Measurements from ENCODE around the gene STUB1. TPM values are rescaled to one million over a fixed set of nuclear protein-coding genes. Genes with fewer than 3 reads are reported as not detected.

The STUB1 gene
- total and polyA plus RNA-seq, 2 donors = 70.2 to 122 TPM

DNA sequence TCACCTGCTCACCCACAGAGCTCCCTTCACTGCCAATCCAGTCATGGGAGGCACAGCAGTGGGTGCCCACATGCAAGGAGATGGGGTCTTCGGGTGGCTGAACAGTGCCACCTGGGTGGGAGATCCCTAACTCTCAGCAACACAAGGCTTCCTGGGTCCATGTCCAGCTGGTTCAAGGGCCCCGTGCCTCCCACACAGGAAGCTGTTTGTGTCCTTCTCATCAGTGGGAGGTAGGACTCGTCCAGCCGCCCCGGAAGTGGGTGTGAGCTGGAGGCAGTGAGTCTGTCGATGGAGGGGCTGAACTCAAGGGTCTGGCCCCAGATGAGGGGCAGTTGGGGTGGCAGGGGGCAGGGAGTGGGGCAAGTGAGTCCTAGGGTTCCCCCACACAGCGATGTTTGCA lies 23.8 kb downstream of the STUB1 start:
- peaks cover 76 to 95% of the 10 kb centered on the region in 2 donors for H3K27me3 ChIP-seq (ENCODE audit: control insufficient read depth in 2 of 2, insufficient read depth in 1 of 2, low read length in 1 of 2)

DNA sequence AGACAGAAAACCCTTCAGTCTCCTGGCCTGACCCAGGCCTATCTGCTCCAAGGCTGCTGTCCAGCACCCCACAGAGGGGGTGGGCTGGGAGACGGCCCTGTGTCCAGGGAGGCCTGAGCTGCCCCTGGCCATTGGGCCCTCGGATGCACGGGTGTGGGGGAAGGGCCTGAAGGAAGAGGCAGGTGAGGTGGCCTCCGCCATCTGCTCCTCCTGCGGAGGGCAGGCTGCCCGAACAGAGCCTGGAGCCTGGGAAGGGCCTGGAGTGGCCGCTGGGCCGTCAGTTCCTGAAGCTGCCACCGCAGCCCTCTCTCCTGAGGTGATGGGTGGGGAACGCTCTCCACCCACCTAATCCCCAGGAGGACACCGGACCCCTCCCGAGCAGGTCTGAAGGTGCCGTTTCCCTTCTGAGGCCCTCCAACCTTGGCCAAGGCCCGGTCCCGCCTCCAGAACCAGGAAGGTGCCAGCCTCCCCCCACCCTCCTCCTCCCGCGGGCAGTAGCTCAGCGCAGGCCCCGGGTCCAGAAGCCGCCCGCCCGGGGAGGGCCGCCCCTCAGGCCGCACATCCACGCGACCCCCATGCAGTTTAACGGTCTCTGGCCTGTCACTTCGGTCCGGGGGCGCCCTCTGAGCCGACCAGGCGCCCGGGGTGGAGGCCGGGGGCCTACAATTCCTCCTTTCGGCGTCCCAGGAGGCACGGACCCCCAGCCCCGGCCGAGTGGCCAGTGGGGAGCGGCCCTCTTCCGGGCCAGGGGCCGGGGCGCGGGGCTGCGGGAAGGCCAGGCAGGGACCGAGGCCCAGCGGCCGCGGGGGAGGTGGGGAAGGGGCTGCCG lies 24.6 kb downstream of the STUB1 start:
- DNase-seq (ENCODE audit: low read depth in 6 of 9, low spot score in 9 of 9) = no peak
- Histone ChIP-seq H3K36me3 (ENCODE audit: control insufficient read depth in 2 of 2, insufficient read depth in 2 of 2, low read length in 1 of 2) (no peaks in the 10 kb centered on the region), H3K4me1 (ENCODE audit: control insufficient read depth in 2 of 2, insufficient read depth in 2 of 2, low read length in 2 of 2) (peaks cover 4 to 6% of the 10 kb centered on the region in 2 donors), H3K27me3 (ENCODE audit: control insufficient read depth in 2 of 2, insufficient read depth in 1 of 2, low read length in 1 of 2) (peaks cover 75 to 95% of the 10 kb centered on the region in 2 donors), H3K27ac (ENCODE audit: low read depth in 1 of 2, low read length in 1 of 2) (no peak overlapping the region), H3K9me3 (ENCODE audit: control insufficient read depth in 2 of 2, insufficient read depth in 1 of 2, low read length in 1 of 2) (peaks cover 1 to 4% of the 10 kb centered on the region in 2 donors), H3K4me3 (ENCODE audit: low read length in 2 of 2) (no peak overlapping the region)
- 19% methylated on average over 50 of the region's 50 CpGs for WGBS

More for the DNA sequence above, 23.8 kb downstream of the STUB1 start:
- DNase-seq (ENCODE audit: low read depth in 6 of 9, low spot score in 9 of 9) = no peak
- 85% methylated on average over 7 of the region's 7 CpGs for WGBS
- peaks cover 1 to 4% of the 10 kb centered on the region in 2 donors for H3K9me3 ChIP-seq (ENCODE audit: control insufficient read depth in 2 of 2, insufficient read depth in 1 of 2, low read length in 1 of 2)
- H3K36me3 ChIP-seq (ENCODE audit: control insufficient read depth in 2 of 2, insufficient read depth in 2 of 2, low read length in 1 of 2) = no peaks in the 10 kb centered on the region
- no peak overlapping the region for H3K27ac ChIP-seq (ENCODE audit: low read depth in 1 of 2, low read length in 1 of 2)
- H3K4me3 ChIP-seq (ENCODE audit: low read length in 2 of 2) = no peak overlapping the region
- H3K4me1 ChIP-seq (ENCODE audit: control insufficient read depth in 2 of 2, insufficient read depth in 2 of 2, low read length in 2 of 2) = peaks cover 4 to 6% of the 10 kb centered on the region in 2 donors

DNA sequence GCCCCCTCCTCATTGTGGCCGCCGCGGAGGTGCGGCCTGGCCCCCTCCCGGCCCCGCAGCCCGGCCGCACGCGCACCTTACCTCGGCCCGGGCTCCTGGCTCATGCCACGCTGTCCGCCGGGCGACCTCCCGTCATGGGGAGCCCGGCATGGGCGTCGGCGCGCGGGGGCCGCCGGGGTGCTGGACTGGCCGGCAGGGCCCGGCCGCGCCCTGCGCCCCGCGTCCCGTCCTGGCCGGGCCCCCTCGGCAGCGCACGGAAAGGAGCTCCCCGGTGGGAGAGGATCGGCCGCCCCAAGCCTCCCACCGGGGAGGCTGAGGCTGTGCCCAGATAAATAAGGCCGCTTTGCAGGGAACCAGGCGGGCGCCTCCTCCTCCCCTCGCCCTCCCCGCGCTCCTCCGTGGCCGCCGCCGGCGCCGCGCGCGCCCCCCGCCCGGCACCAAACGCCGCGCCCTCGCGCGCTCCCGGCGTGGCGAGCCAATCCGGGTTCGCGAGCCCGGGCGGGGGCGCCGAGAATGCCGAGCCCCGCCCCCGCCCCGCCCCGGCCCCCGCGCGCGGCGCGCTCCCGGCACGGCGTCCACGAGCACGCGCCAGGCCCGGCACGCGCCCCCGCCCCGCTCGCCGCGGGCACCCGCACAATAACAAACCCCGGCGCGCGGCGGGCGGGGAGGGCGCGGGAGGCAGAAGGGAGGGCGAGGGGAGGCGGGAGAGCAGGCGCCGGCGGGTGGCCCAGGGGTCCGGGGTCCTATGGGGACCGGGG lies 25.4 kb downstream of the STUB1 start, which contains the start of gene FBXL16:
Gene FBXL16, minus strand, starts transcription at position 371 of the 758 bp plus-strand sequence. CDS start 8,396 bp downstream, outside the sequence.
- DNase-seq (ENCODE audit: low read depth in 6 of 9, low spot score in 9 of 9) = no peak
- Histone ChIP-seq H3K27me3 (ENCODE audit: control insufficient read depth in 2 of 2, insufficient read depth in 1 of 2, low read length in 1 of 2) (peaks cover 70 to 95% of the 10 kb centered on the region in 2 donors), H3K9me3 (ENCODE audit: control insufficient read depth in 2 of 2, insufficient read depth in 1 of 2, low read length in 1 of 2) (peaks cover 1 to 4% of the 10 kb centered on the region in 2 donors), H3K36me3 (ENCODE audit: control insufficient read depth in 2 of 2, insufficient read depth in 2 of 2, low read length in 1 of 2) (no peaks in the 10 kb centered on the region), H3K27ac (ENCODE audit: low read depth in 1 of 2, low read length in 1 of 2) (no peak within 1 kb of the TSS), H3K4me1 (ENCODE audit: control insufficient read depth in 2 of 2, insufficient read depth in 2 of 2, low read length in 2 of 2) (peaks cover 1 to 6% of the 10 kb centered on the region in 2 donors), H3K4me3 (ENCODE audit: low read length in 2 of 2) (peak within 1 kb of the TSS in 1 of 2 donors; percentile 38)
- WGBS = 2% methylated on average over 115 of the region's 115 CpGs

DNA sequence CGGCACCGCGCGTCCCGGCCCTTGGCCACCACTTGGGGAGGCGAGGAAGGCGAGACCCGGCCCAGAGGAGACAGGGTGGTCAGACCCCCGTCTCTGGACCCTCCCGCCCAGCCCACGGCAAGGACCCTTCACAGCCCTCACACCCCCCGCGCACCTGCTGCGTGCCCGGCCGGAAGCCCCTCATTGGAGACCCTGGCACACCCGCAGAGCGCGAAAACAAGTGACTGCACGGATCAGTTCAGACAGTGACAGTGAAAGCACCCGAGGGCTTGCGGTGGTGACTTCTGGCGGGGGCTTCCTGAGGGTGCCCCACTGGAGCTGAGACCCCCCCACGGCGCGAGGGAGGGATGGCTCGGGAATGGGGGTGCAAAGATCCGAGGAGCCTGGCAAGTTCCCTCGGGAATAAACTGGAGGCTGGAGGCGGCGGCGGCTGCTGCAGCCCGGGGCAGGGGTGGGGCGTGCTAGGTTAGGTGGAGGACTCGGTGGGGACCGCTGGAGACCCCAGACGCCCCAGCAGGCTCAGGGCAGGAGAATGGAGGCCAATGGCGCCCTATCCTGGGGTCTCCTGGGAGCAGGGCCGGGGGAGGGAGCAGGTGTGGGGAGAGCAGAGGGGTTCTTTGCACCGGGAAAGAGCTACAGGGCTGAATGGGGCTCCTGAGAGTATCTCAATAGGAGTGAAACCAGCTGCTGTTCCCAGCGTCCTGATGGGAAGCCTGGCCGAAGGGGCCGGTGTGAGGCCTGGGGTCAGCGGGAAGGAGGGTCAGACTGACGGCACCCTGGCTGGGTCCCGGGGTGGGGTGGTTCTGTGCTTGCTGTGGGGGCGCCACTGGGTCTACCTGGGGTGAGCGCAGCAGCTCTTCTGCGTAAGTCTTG lies 26.2 kb downstream of the STUB1 start:
- Histone ChIP-seq H3K9me3 (ENCODE audit: control insufficient read depth in 2 of 2, insufficient read depth in 1 of 2, low read length in 1 of 2) (peaks cover 0 to 1% of the 10 kb centered on the region in 2 donors), H3K4me3 (ENCODE audit: low read length in 2 of 2) (peak overlapping the region in 1 of 2 donors; percentile 38), H3K36me3 (ENCODE audit: control insufficient read depth in 2 of 2, insufficient read depth in 2 of 2, low read length in 1 of 2) (no peaks in the 10 kb centered on the region), H3K27me3 (ENCODE audit: control insufficient read depth in 2 of 2, insufficient read depth in 1 of 2, low read length in 1 of 2) (peaks cover 62 to 95% of the 10 kb centered on the region in 2 donors), H3K27ac (ENCODE audit: low read depth in 1 of 2, low read length in 1 of 2) (no peak overlapping the region), H3K4me1 (ENCODE audit: control insufficient read depth in 2 of 2, insufficient read depth in 2 of 2, low read length in 2 of 2) (peaks cover 0 to 6% of the 10 kb centered on the region in 2 donors)
- WGBS = 8% methylated on average over 49 of the region's 49 CpGs
- no peak for DNase-seq (ENCODE audit: low read depth in 6 of 9, low spot score in 9 of 9)

GRCh38 chr16:707062-707538 lies 26.9 kb downstream of the STUB1 start:
- Histone ChIP-seq H3K27me3 (ENCODE audit: control insufficient read depth in 2 of 2, insufficient read depth in 1 of 2, low read length in 1 of 2) (peaks cover 55 to 93% of the 10 kb centered on the region in 2 donors), H3K9me3 (ENCODE audit: control insufficient read depth in 2 of 2, insufficient read depth in 1 of 2, low read length in 1 of 2) (peaks cover 0 to 1% of the 10 kb centered on the region in 2 donors), H3K4me3 (ENCODE audit: low read length in 2 of 2) (no peak overlapping the region), H3K4me1 (ENCODE audit: control insufficient read depth in 2 of 2, insufficient read depth in 2 of 2, low read length in 2 of 2) (peaks cover 0 to 6% of the 10 kb centered on the region in 2 donors), H3K36me3 (ENCODE audit: control insufficient read depth in 2 of 2, insufficient read depth in 2 of 2, low read length in 1 of 2) (no peaks in the 10 kb centered on the region), H3K27ac (ENCODE audit: low read depth in 1 of 2, low read length in 1 of 2) (no peak overlapping the region)
- DNase-seq (ENCODE audit: low read depth in 6 of 9, low spot score in 9 of 9) = no peak
- WGBS = 55% methylated on average over 14 of the region's 14 CpGs

DNA sequence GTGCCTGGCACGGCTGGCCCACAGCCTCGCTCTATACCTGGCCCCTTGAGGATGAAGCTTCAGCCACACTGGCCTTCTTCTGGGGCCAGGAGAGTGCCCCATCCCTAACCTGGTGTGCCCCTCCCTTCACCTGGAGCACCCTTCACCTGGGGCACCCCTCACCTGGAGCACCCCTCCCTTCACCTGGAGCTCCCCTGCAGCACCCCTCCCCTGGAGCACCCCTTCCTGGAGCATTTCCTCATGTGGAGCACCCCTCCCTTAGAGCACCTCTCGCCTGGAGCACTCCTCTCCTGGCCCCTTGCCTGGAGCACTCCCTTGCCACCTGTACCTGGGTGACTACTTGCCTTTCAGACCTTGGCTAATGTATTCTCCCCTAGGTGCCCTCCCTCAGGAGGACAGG lies 27.8 kb downstream of the STUB1 start:
- 63% methylated on average over 3 of the region's 3 CpGs for WGBS
- Histone ChIP-seq H3K27ac (ENCODE audit: low read depth in 1 of 2, low read length in 1 of 2) (no peak overlapping the region), H3K4me1 (ENCODE audit: control insufficient read depth in 2 of 2, insufficient read depth in 2 of 2, low read length in 2 of 2) (peaks cover 0 to 6% of the 10 kb centered on the region in 2 donors), H3K27me3 (ENCODE audit: control insufficient read depth in 2 of 2, insufficient read depth in 1 of 2, low read length in 1 of 2) (peaks cover 46 to 87% of the 10 kb centered on the region in 2 donors), H3K4me3 (ENCODE audit: low read length in 2 of 2) (no peak overlapping the region), H3K36me3 (ENCODE audit: control insufficient read depth in 2 of 2, insufficient read depth in 2 of 2, low read length in 1 of 2) (no peaks in the 10 kb centered on the region), H3K9me3 (ENCODE audit: control insufficient read depth in 2 of 2, insufficient read depth in 1 of 2, low read length in 1 of 2) (peaks cover 0 to 1% of the 10 kb centered on the region in 2 donors)
- no peak for DNase-seq (ENCODE audit: low read depth in 6 of 9, low spot score in 9 of 9)

DNA sequence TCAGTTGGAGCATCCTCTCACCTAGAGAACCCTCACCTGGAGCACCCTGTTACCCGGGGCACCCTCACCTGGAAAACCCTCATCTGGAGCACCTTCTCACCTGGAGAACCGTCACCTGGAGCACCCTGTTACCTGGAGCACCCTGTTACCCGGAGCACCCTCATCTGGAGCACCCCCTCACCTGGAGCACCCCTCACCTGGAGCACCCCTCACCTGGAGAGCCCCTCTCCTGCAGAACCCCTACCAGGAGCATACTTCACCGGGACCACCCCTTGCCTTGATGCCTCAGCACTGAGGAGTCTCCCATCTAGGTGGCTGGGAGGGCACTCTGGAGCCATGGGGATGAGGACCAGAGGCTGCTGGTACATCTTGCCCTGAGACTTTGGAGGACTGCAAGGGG lies 28.7 kb downstream of the STUB1 start:
- Histone ChIP-seq H3K27ac (ENCODE audit: low read depth in 1 of 2, low read length in 1 of 2) (no peak overlapping the region), H3K4me3 (ENCODE audit: low read length in 2 of 2) (no peak overlapping the region), H3K4me1 (ENCODE audit: control insufficient read depth in 2 of 2, insufficient read depth in 2 of 2, low read length in 2 of 2) (peaks cover 0 to 6% of the 10 kb centered on the region in 2 donors), H3K27me3 (ENCODE audit: control insufficient read depth in 2 of 2, insufficient read depth in 1 of 2, low read length in 1 of 2) (peaks cover 40 to 83% of the 10 kb centered on the region in 2 donors), H3K9me3 (ENCODE audit: control insufficient read depth in 2 of 2, insufficient read depth in 1 of 2, low read length in 1 of 2) (peaks cover 0 to 1% of the 10 kb centered on the region in 2 donors), H3K36me3 (ENCODE audit: control insufficient read depth in 2 of 2, insufficient read depth in 2 of 2, low read length in 1 of 2) (no peaks in the 10 kb centered on the region)
- no peak for DNase-seq (ENCODE audit: low read depth in 6 of 9, low spot score in 9 of 9)
- 77% methylated on average over 4 of the region's 4 CpGs for WGBS

Measured in thymus (tissue), 11 donors.